ENCODE data around the gene CEACAM19.
A peak's percentile ranks its signal among the peaks of the same experiment; 100 is the strongest.
"Not testable (repeated sequence)": the region's sequence is repeated elsewhere in the genome, so short reads cannot be mapped to it uniquely, and the experiment has no call there.

Gene CEACAM19

GRCh38 chr19:44703336-44704078 lies 32.2 kb downstream of the CEACAM19 start:
- no peak for DNase-seq

GRCh38 chr19:44704982-44705381 lies 33.7 kb downstream of the CEACAM19 start:
- no peak for DNase-seq

- DNase-seq, result no peak
These were observed 34.3 kb downstream of the CEACAM19 start for GRCh38 chr19:44705502-44706010.

- DNase-seq, result no peak
These were observed 35.4 kb downstream of the CEACAM19 start for GRCh38 chr19:44706506-44707236.

- no peak for DNase-seq
These were observed 36.5 kb downstream of the CEACAM19 start for GRCh38 chr19:44707794-44708193.

GRCh38 chr19:44708940-44709339 lies 37.7 kb downstream of the CEACAM19 start:
- no peak for DNase-seq

- DNase-seq, result not testable (repeated sequence)
These were observed 38.4 kb downstream of the CEACAM19 start for GRCh38 chr19:44709434-44710266.

GRCh38 chr19:44710483-44710882 lies 39.2 kb downstream of the CEACAM19 start:
- no peak for DNase-seq

GRCh38 chr19:44712864-44713515 lies 41.7 kb downstream of the CEACAM19 start:
- peak; percentile 2 for DNase-seq

GRCh38 chr19:44714597-44715169 lies 43.4 kb downstream of the CEACAM19 start:
- DNase-seq, result no peak

GRCh38 chr19:44717603-44718002 lies 46.3 kb downstream of the CEACAM19 start:
- DNase-seq, result no peak

- DNase-seq, result no peak
These were observed 47.4 kb downstream of the CEACAM19 start for GRCh38 chr19:44718441-44719261.

GRCh38 chr19:44719262-44719701 lies 48.0 kb downstream of the CEACAM19 start:
- DNase-seq, result no peak

GRCh38 chr19:44720396-44720795 lies 49.1 kb downstream of the CEACAM19 start:
- not testable (repeated sequence) for DNase-seq

GRCh38 chr19:44720945-44721344 lies 49.7 kb downstream of the CEACAM19 start:
- no peak for DNase-seq

GRCh38 chr19:44721369-44721768 lies 50.1 kb downstream of the CEACAM19 start:
- DNase-seq, result not testable (repeated sequence)

- DNase-seq, result no peak
These were observed 51.1 kb downstream of the CEACAM19 start for GRCh38 chr19:44722131-44723121.

GRCh38 chr19:44723299-44723951 lies 52.1 kb downstream of the CEACAM19 start:
- DNase-seq, result no peak

- peak; percentile 53 for DNase-seq
These were observed 52.7 kb downstream of the CEACAM19 start for GRCh38 chr19:44723952-44724319.
